HG02610 (cell line): ENCODE measurements around the gene KCP.

Experiments
- ATAC-seq: cut with Tn5 transposase; IDR thresholded peaks from one replicate; pipeline ENCODE4 v1.9.1; 2021; ENCODE audit warnings: mild to moderate bottlenecking, moderate library complexity; ENCODE audit not compliant: unreplicated experiment

KCP gene

DNA sequence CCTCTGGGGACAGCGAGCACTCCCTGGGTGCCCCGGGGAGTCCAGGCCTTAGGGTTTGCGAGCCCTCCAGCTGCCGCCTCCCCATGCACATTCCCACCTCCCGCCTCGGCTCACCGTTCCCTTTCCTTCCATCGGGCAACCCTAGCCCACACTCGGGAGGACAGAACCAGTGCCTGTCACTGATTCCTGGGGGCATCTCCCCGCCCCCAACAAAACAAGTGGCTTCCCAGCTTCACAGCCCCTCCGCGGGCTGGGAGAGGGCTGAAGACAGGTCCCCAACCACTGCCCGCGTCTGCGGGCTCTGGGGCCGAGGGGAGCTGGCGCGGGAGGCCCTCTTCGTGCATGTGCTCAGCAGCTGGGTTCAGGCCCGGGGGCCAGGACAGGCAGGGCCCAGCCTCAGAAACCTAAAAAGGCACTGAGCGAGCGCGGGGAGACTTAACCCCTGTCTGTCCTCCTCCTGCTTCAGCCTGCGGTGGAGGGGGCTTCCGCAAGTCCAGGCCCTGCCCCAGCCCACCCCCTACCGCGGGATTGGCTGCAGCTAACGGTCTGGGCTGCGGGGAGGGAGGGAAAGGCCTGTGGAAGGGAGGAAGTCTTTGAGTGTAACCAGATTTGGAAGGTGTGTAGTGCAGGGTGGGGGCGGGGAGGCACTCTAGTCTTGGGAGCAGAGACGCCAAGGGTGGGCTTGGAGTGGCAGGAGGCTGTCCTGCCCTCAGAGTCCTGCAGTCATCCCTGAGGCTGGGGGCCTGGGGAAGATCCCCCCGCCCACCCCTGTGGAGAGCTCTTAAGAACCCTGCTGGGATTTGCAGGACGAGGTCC is 79.1 kb downstream of the KCP start:
- no peak for ATAC-seq

DNA sequence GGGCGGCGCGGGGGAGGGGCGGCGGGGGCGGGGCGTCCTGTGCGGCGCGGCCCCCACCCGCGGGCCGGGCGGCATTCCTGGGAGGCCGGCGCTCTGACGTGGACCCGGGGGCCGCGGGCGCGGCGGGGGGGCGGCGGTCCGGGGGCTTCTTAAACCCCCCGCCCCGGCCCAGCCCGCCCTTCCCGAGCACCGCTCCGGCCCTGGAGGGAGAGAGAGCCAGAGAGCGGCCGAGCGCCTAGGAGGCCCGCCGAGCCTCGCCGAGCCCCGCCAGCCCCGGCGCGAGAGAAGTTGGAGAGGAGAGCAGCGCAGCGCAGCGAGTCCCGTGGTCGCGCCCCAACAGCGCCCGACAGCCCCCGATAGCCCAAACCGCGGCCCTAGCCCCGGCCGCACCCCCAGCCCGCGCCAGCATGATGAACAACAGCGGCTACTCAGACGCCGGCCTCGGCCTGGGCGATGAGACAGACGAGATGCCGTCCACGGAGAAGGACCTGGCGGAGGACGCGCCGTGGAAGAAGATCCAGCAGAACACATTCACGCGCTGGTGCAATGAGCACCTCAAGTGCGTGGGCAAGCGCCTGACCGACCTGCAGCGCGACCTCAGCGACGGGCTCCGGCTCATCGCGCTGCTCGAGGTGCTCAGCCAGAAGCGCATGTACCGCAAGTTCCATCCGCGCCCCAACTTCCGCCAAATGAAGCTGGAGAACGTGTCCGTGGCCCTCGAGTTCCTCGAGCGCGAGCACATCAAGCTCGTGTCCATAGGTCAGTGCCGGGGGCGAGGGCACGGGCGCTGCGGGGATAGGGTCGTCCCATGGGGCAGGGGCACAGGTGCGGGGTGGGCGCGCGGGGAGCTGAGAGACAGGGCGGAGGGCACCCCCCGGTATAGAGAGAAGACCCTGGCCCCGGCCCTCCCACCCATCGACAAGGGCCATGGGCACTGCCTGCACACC is 80.0 kb downstream of the KCP start, which contains the start of gene FLNC:
FLNC (plus strand) TSS at position 176 of the 947 bp plus-strand sequence; CDS start at position 408, 232 bp downstream.
- no peak for ATAC-seq

DNA sequence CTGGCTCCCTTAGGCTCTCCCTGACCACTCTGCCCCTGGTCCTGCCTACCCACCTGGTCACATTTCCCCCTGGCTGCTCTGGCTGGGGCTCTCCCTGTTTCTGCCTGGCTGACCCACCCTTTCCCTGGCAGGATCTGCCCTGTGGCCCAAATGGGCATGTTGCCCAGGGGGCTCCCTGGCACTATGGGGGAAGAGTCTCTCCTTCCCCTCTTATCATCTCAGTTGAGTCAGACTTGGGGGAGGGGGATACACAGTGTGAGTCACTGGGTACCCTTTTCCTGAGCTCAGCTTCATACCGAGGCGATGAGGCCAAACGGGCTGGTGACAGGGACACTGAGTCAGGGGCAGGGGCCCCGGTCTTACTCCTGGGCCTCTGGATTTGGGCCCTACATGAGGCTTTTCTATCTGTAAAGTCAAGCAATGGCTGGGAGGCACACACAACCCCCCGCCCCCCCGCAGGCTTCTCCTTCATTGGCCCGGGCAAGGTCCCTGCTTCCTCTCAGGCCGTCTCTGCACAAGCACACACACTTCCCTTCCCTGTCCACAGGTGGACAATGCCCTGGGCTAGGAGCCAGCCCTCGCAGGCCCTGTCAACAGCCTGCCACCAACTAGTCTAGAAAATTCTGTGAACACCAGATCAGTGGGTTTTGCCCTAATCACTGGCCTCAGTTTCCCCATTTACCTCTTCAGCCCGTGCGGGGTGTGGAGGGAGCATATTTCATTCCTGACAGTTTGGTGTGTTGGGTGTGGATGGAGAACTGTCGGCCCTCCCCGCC is 80.9 kb downstream of the KCP start:
- no peak for ATAC-seq

DNA sequence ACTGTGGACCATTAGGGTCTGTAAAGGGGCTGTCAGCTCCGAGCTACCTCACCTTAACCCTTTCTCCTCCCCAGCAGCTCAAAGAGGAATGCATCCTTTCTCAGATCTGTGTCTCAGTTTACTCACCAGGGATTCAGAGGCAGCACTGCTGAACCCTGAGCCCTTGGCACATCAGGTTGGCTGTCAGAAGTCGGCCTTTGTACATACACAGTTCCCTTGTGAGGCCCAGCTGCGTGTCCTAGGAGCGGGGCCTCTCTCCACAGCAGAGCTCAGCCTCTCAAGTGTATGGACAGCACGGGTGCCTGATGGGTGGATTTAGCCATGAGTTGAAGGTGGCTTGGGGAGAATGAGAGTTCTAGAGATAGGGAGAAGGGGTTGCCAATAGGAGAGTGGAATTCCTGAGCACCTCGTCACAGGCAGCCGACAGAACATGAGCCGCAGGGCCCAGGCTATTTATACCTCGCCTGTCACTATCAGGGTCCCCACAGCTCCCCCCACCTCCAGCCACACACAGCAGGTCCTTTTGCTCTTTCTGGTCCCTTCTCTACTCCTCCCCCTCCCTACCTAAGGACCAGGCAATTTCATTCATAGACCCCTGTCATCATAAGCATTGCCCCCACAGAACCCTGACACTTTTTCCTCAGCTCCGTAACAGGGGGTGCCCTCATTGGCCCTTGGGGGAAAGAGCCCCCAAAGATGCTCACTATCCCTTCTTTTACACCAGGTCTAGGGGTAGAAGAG is 82.4 kb downstream of the KCP start:
- no peak for ATAC-seq

DNA sequence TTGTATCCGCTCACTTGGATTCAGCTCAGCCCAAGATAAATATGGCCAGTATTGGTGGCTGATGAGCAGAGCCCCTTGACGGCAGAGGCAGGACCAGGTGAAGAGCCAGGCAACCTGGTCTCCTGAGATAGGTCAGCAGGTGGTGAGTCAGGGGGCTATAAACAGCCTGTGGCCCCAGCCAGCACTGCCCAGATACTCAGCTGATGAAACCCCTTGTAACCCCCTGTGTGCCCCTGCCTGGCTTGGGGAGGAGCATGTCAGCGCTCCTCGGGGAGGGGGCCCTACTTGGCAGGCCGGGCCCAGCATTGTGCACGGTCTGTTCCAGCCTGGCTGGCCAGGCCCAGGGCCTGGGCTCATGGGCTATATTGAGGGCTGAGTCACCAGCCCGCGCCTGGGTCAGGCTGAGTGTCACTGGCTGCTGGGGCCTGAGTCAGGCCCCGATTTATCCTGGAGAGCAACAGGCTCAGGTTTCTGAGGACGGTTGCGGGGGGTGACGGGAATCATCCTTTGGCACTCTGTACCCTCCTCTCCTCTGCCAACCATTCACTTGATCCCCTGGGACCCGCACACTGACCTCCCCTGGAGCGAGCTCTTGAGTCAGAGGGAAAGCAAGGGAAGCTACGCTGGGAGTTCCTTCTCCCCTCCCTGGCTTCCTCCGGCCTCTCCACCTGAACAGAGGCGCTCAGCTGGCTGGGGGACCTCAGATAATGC is 83.1 kb downstream of the KCP start:
- no peak for ATAC-seq

DNA sequence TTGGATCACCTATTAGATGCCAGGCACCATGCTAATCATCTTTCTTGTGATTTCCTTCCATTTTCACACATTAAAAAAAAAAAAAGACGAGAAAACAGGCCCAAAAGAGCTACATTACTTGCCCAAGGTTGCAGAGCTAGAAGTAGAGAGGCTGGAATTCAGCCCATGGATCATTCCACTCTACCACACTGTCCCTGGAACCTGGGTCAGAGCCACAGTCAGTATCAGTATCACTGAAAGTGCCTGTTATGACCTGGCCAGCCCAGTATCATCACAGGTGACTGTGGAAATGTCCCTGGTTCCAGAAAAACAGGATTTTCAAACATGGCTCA is 83.6 kb downstream of the KCP start:
- ATAC-seq, result no peak
